Endothelial cell of umbilical vein (primary cell): Measurements from ENCODE around the gene M1AP. TPM values are rescaled to one million over a fixed set of nuclear protein-coding genes. Genes with fewer than 3 reads are reported as not detected.

ENCODE experiments used
- BruUV-seq: library from RNA; stranded (reverse); fragments of 400-500 nt; replicated peaks from 2 replicates; lab custom pipeline; 2021; lab: Mats Ljungman, UMichigan
- CTCF ChIA-PET: fragments of 300-600, 350-600 bp; sonication (Branson Sonifier 250); formaldehyde crosslinking; loops from one replicate; lab custom pipeline; 2021; ENCODE audit warnings: antibody characterized with exemption, inconsistent platforms; lab: Charles Lee
- POLR2A ChIA-PET: fragments of 300-600, 350-600 bp; sonication (Branson Sonifier 250); formaldehyde crosslinking; loops from one replicate; lab custom pipeline; 2021; ENCODE audit warnings: antibody characterized with exemption, inconsistent platforms; lab: Charles Lee
- DNase-seq: peaks from one replicate; pipeline ENCODE4 v3.0.0-alpha.2; 2011; ENCODE audit warnings: low read depth, low spot score
- FAIRE-seq: peaks from 2 replicates; lab custom pipeline; 2011; peaks lifted over from hg19 to GRCh38; lab: Jason Lieb, UNC
- H2AFZ ChIP-seq: 2 replicates; pipeline ENCODE4 v1.6.0; 2012; ENCODE audit warnings: low read depth, low read length, control low read depth, inconsistent platforms
- H3K27ac ChIP-seq: 2 replicates; pipeline ENCODE4 v1.5.1; 2011; ENCODE audit warnings: low read depth, mild to moderate bottlenecking, control low read depth, low read length, moderate library complexity; ENCODE audit not compliant: insufficient read depth
- H3K27me3 ChIP-seq, 2 experiments: 2 replicates each; pipeline versions ENCODE4 v1.6.0 to v1.6.1; 2011; ENCODE audit warnings: low read length in 2 of 2, mixed read lengths in 1 of 2; ENCODE audit not compliant: control insufficient read depth in 2 of 2, insufficient read depth in 2 of 2
- H3K36me3 ChIP-seq, 2 experiments: 2 replicates in 1 of 2; 3 replicates in 1 of 2; pipeline ENCODE4 v1.5.1; 2011; ENCODE audit warnings: low read length in 2 of 2, mild to moderate bottlenecking in 1 of 2, moderate library complexity in 1 of 2; ENCODE audit not compliant: control insufficient read depth in 2 of 2, insufficient read depth in 2 of 2; ENCODE audit errors: extremely low read depth in 1 of 2
- H3K4me1 ChIP-seq: 3 replicates; pipeline ENCODE4 v1.5.1; 2011; ENCODE audit warnings: mild to moderate bottlenecking, low read length; ENCODE audit not compliant: control insufficient read depth, insufficient read depth; ENCODE audit errors: extremely low read depth
- H3K4me2 ChIP-seq: 2 replicates; pipeline ENCODE4 v1.6.1; 2011; ENCODE audit warnings: low read length, control low read depth, mixed read lengths; ENCODE audit not compliant: insufficient read depth
- H3K4me3 ChIP-seq, 3 experiments: fragments of 200-600 bp in 1 of 3; sonication (generic), shearing (Covaris generic) in 1 of 3; replicated peaks in 1 of 3; 2 replicates each; pipeline ENCODE4 v1.5.1; 2011 to 2016; ENCODE audit warnings: control low read depth in 3 of 3, low read length in 3 of 3, mild to moderate bottlenecking in 2 of 3, inconsistent platforms in 1 of 3, low read depth in 1 of 3, moderate library complexity in 1 of 3; ENCODE audit not compliant: insufficient read depth in 1 of 3
- H3K79me2 ChIP-seq: 2 replicates; pipeline ENCODE4 v1.6.0; 2012; ENCODE audit warnings: low read length, inconsistent platforms; ENCODE audit not compliant: control insufficient read depth, insufficient read depth
- H3K9ac ChIP-seq: replicated peaks from 2 replicates; pipeline ENCODE3; 2011; ENCODE audit warnings: low read length, control low read depth; ENCODE audit not compliant: insufficient read depth; ENCODE audit errors: extremely low read depth
- H3K9me1 ChIP-seq: replicated peaks from 3 replicates; pipeline ENCODE4 v1.6.0; 2011; ENCODE audit warnings: mild to moderate bottlenecking, low read length; ENCODE audit not compliant: control insufficient read depth, insufficient read depth; ENCODE audit errors: extremely low read depth
- H3K9me3 ChIP-seq: replicated peaks from 2 replicates; pipeline ENCODE4 v1.5.1; 2012; ENCODE audit warnings: low read length, inconsistent platforms; ENCODE audit not compliant: control insufficient read depth, insufficient read depth
- H4K20me1 ChIP-seq: replicated peaks from 2 replicates; pipeline ENCODE3; 2011; ENCODE audit warnings: mild to moderate bottlenecking, low read length; ENCODE audit not compliant: control insufficient read depth, insufficient read depth; ENCODE audit errors: extremely low read depth
- CTCF ChIP-seq, 2 donors: IDR thresholded peaks; 1 replicate in 1 of 2; 2 replicates in 1 of 2; pipeline ENCODE4 v1.5.1; 2011; ENCODE audit warnings: low read length in 2 of 2, mild to moderate bottlenecking in 2 of 2, moderate library complexity in 2 of 2, control low read depth in 1 of 2, inconsistent platforms in 1 of 2, low read depth in 1 of 2; ENCODE audit not compliant: insufficient read depth in 1 of 2; ENCODE audit errors: extremely low read depth in 1 of 2
- EZH2 ChIP-seq: IDR thresholded peaks from 2 replicates; pipeline ENCODE4 v1.6.1; 2012; ENCODE audit warnings: borderline replicate concordance, low read depth, mild to moderate bottlenecking, moderate library complexity, low read length, inconsistent platforms; ENCODE audit not compliant: severe bottlenecking
- FOS ChIP-seq: IDR thresholded peaks from 2 replicates; pipeline ENCODE4 v1.6.1; 2011; ENCODE audit warnings: mild to moderate bottlenecking, low read length, moderate library complexity, borderline replicate concordance; ENCODE audit not compliant: insufficient read depth
- GATA2 ChIP-seq: IDR thresholded peaks from 2 replicates; pipeline ENCODE4 v1.7.0; 2011; ENCODE audit warnings: low read depth, mild to moderate bottlenecking, moderate library complexity, mixed read lengths, low read length; ENCODE audit not compliant: insufficient read length, insufficient read depth
- JUN ChIP-seq: IDR thresholded peaks from 2 replicates; pipeline ENCODE4 v1.6.1; 2011; ENCODE audit warnings: borderline replicate concordance, low read depth; ENCODE audit not compliant: insufficient read length, insufficient read depth
- MAX ChIP-seq: IDR thresholded peaks from 2 replicates; pipeline ENCODE4 v1.6.1; 2011; ENCODE audit not compliant: insufficient read depth, insufficient read length
- MYC ChIP-seq: IDR thresholded peaks from one replicate; pipeline ENCODE4 v1.6.1; 2011; ENCODE audit warnings: mild to moderate bottlenecking, low read depth, low read length
- POLR2A ChIP-seq: IDR thresholded peaks from 2 replicates; pipeline ENCODE4 v1.6.1; 2012; ENCODE audit warnings: low read depth, mild to moderate bottlenecking, control low read depth, low read length
- POLR2AphosphoS5 ChIP-seq: IDR thresholded peaks from 2 replicates; pipeline ENCODE4 v1.6.1; 2012; ENCODE audit warnings: low read depth, mild to moderate bottlenecking, control low read depth, low read length, moderate library complexity; ENCODE audit not compliant: insufficient read depth
- dilution Hi-C: fragments of 300-500 bp; cut with MboI; formaldehyde crosslinking; loops from one replicate; pipeline ENCODE4 v1.15.0; 2019; ENCODE audit warnings: low sequenced_read_pairs; ENCODE audit not compliant: extremely low pct_ligation_motif_present
- intact Hi-C: fragments of 100-400 bp; cut with micrococcal nuclease; formaldehyde crosslinking; loops from one replicate; pipeline ENCODE4 v1.10.0; 2022
- polyA plus RNA-seq, 4 experiments: library from polyadenylated mRNA; depleted of rRNA in 3 of 4; stranded (reverse) in 3 of 4; unstranded in 1 of 4; fragments of >200 nt; gene quantifications; 2 replicates each; pipeline versions ENCODE4 v1.2.1 to v1.2.3, GENCODE V29; 2011 to 2012; ENCODE audit warnings: missing spikeins in 1 of 4
- total RNA-seq: library from RNA; stranded (reverse); gene quantifications from 2 replicates; pipeline ENCODE4 v1.2.3, GENCODE V29; 2021

Gene M1AP
- total and polyA plus RNA-seq, 2 donors (not counting 3 experiments of a cell fraction or from before 2014, with no cell fraction given), result 0.04 TPM; not detected in 1

GRCh38 chr2:74515271-74515980 is 132.7 kb downstream of the M1AP start:
- Histone ChIP-seq H3K4me2 (no peak overlapping the region), H3K36me3 (no peaks in the 10 kb centered on the region), H3K27me3 (peaks cover 86 to 98% of the 10 kb centered on the region in 2 experiments), H2AFZ (peak overlapping the region; percentile 69), H3K27ac (no peak overlapping the region), H3K4me3 (no peak overlapping the region), H3K9ac (no peak overlapping the region), H4K20me1 (no peaks in the 10 kb centered on the region), H3K9me1 (no peaks in the 10 kb centered on the region), H3K79me2 (no peaks in the 10 kb centered on the region), H3K4me1 (peaks cover 7% of the 10 kb centered on the region), H3K9me3 (no peaks in the 10 kb centered on the region)
- no peak for DNase-seq
- dilution Hi-C loops (no loop called here), intact Hi-C loops (no loop called here)
- POLR2A ChIA-PET, result no interaction called here
- CTCF ChIA-PET, result interaction anchor here (1.4 kb wide), 1 partner anchor 8 kb away, joined by 3 read pairs; no protein-coding TSS in a partner anchor
- no TSS peak for BruUV-seq
- FAIRE-seq, result no peak
- TF ChIP-seq MYC (no peak), EZH2 (peak; percentile 99)

- no peak within 1 kb of the TSS for H3K4me2 ChIP-seq
These were observed 133.5 kb downstream of the M1AP start, which contains the start of gene TLX2 for GRCh38 chr2:74514368-74515270. TSS of gene TLX2 (plus strand) at chr2:74514450. CDS start at chr2:74514807, 357 bp downstream.

More at GRCh38 chr2:74514368-74515270, 133.5 kb downstream of the M1AP start, which contains the start of gene TLX2:
- Histone ChIP-seq H3K9me1 (no peaks in the 10 kb centered on the region), H3K9me3 (no peaks in the 10 kb centered on the region), H3K4me3 (no peak within 1 kb of the TSS), H3K36me3 (no peaks in the 10 kb centered on the region), H3K27ac (no peak within 1 kb of the TSS), H3K9ac (no peak within 1 kb of the TSS), H3K79me2 (no peaks in the 10 kb centered on the region), H4K20me1 (no peaks in the 10 kb centered on the region), H2AFZ (no peak within 1 kb of the TSS), H3K27me3 (peaks cover 87 to 98% of the 10 kb centered on the region in 2 experiments), H3K4me1 (peaks cover 7% of the 10 kb centered on the region)
- no peak for DNase-seq
- ChIA-PET CTCF (interaction anchor here (1.4 kb wide), 1 partner anchor 9 kb away, joined by 3 read pairs; no protein-coding TSS in a partner anchor), POLR2A (interaction anchor here (0.7 kb wide), 3 partner anchors 11 to 452 kb away, joined by 3 to 5 read pairs (median 4); partner anchors contain the start of gene DQX1)
- TF ChIP-seq EZH2 (no peak), POLR2AphosphoS5 (no peak), JUN (no peak), MAX (no peak), GATA2 (no peak), MYC (no peak), POLR2A (no peak), FOS (no peak), CTCF (IDR thresholded peaks at IDR 0.05; ENCODE audit: extremely low read depth in 1 of 2, insufficient read depth in 1 of 2, low read depth in 1 of 2, low read length in 2 of 2) (no peak)
- intact Hi-C loops (no loop called here), dilution Hi-C loops (no loop called here)
- BruUV-seq, result no TSS peak
- no peak for FAIRE-seq
